Activated naive CD4-positive, alpha-beta T cell treated with anti-CD3 and anti-CD28 coated beads for 36 hours (primary cell): ENCODE results near the gene TMEM178A. TPM values are rescaled to one million over a fixed set of nuclear protein-coding genes. Genes with fewer than 3 reads are reported as not detected.
"Not testable (repeated sequence)": the region's sequence is repeated elsewhere in the genome, so short reads cannot be mapped to it uniquely, and the experiment has no call there.

Source experiments
- CTCF ChIA-PET: fragments of 350-600 bp; sonication (Branson Sonifier 250); formaldehyde crosslinking; loops from one replicate; lab custom pipeline; 2021; ENCODE audit warnings: antibody characterized with exemption; lab: Charles Lee
- DNase-seq: peaks from one replicate; pipeline ENCODE4 v3.0.0-alpha.2; 2020
- H3K27ac Mint-ChIP-seq: one replicate; pipeline ENCODE4 v1.8.0; 2021; ENCODE audit warnings: mild to moderate bottlenecking, mixed read lengths
- H3K27me3 Mint-ChIP-seq: one replicate; pipeline ENCODE4 v1.8.0; 2021; ENCODE audit warnings: low read depth, mixed read lengths
- H3K36me3 Mint-ChIP-seq: one replicate; pipeline ENCODE4 v1.8.0; 2021; ENCODE audit warnings: low read depth, mixed read lengths
- H3K4me1 Mint-ChIP-seq: one replicate; pipeline ENCODE4 v1.8.0; 2021; ENCODE audit warnings: low read depth, mixed read lengths
- H3K4me3 Mint-ChIP-seq: one replicate; pipeline ENCODE4 v1.8.0; 2021; ENCODE audit warnings: mild to moderate bottlenecking, moderate library complexity, mixed read lengths
- H3K9me3 Mint-ChIP-seq: one replicate; pipeline ENCODE4 v1.8.0; 2021; ENCODE audit warnings: mixed read lengths
- intact Hi-C: fragments of 100-400 bp; cut with micrococcal nuclease; formaldehyde crosslinking; loops from one replicate; pipeline ENCODE4 v1.15.1; 2023
- total RNA-seq, 2 experiments: library from RNA; stranded (reverse); gene quantifications; one replicate each; pipeline ENCODE4 v1.2.3, GENCODE V29; 2021

The TMEM178A gene
- total RNA-seq, 2 experiments from 2014 or later: 0.25 to 0.55 TPM

DNA sequence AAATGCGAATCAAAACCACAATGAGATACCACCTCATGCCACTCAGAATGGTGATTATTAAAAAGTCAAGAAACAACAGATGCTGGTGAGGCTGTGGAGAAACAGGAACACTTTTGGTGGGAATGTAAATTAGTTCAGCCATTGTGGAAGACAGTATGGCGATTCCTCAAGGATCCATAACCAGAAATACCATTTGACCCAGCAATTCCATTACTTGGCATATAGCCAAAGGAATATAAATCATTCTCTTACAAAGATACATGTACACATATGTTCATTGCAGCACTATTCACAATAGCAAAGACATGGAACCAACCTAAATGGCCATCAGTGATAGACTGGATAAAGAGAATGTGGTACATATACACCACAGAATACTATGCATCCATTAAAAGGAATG lies 9.5 kb upstream of the TMEM178A start:
- CTCF ChIA-PET, intact Hi-C loops, H3K4me3 Mint-ChIP-seq, H3K36me3 Mint-ChIP-seq, H3K27ac Mint-ChIP-seq, H3K4me1 Mint-ChIP-seq, DNase-seq, H3K9me3 Mint-ChIP-seq: not testable (repeated sequence)
- peaks cover 15% of the 10 kb centered on the region for H3K27me3 Mint-ChIP-seq

DNA sequence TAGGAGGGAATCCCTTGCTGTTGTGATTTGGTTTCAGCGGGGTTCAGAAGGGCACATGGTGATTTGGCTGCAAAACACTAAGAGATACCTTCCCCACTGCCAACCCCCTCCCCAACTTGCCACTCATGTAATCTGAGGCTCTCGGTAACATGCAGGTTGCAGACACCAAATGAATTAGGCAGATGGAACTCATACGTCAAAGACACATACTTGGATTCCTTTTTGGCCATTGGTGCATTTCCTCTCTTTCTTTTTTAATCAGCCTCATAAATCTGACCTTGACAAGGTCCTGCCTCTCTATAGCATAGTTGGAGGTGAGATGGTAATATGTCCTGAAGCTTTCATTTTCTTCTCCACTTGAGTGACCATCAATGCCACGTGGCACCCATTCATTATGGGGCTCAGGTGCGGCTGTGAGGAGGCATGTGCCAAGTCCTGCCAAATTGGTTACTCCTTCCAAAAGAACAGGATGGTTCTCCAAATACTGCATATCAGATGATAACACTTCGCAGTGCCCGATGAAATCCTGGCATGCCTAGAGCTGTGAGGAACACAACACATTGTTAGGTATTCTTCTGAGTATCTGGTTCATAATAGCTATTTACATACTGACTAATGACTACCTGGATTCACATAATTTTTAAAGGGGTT lies 8.3 kb upstream of the TMEM178A start:
- DNase-seq: no peak
- Mint-ChIP-seq H3K36me3 (no peaks in the 10 kb centered on the region), H3K27ac (no peak overlapping the region), H3K4me1 (no peaks in the 10 kb centered on the region), H3K4me3 (no peak overlapping the region), H3K9me3 (no peaks in the 10 kb centered on the region), H3K27me3 (peaks cover 18% of the 10 kb centered on the region)
- intact Hi-C loops: no loop called here
- CTCF ChIA-PET: no interaction called here

DNA sequence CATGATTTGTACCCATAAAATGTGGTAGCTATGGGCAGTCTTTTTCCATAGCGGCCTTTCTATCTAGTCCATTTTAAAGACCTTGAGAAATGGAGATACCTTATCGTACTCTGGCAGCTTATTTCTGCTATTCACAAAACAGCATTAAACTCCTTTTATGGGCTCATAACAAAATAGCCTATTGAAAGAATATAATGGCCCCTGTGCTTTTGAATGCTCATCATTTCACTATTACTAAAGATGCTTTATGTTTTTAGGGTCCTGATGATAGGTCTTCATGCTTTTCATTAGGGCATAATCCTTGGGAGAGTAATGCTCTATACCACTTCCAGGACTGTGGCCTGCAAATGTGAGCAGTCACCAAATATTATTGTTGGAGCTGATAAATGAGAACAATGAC lies 7.3 kb upstream of the TMEM178A start:
- no peaks in the 10 kb centered on the region for H3K9me3 Mint-ChIP-seq
- intact Hi-C loops: no loop called here
- H3K4me1 Mint-ChIP-seq: no peaks in the 10 kb centered on the region
- no peak for DNase-seq
- no peaks in the 10 kb centered on the region for H3K36me3 Mint-ChIP-seq
- H3K4me3 Mint-ChIP-seq: no peak overlapping the region
- H3K27ac Mint-ChIP-seq: no peak overlapping the region
- CTCF ChIA-PET: no interaction called here
- peaks cover 23% of the 10 kb centered on the region for H3K27me3 Mint-ChIP-seq

DNA sequence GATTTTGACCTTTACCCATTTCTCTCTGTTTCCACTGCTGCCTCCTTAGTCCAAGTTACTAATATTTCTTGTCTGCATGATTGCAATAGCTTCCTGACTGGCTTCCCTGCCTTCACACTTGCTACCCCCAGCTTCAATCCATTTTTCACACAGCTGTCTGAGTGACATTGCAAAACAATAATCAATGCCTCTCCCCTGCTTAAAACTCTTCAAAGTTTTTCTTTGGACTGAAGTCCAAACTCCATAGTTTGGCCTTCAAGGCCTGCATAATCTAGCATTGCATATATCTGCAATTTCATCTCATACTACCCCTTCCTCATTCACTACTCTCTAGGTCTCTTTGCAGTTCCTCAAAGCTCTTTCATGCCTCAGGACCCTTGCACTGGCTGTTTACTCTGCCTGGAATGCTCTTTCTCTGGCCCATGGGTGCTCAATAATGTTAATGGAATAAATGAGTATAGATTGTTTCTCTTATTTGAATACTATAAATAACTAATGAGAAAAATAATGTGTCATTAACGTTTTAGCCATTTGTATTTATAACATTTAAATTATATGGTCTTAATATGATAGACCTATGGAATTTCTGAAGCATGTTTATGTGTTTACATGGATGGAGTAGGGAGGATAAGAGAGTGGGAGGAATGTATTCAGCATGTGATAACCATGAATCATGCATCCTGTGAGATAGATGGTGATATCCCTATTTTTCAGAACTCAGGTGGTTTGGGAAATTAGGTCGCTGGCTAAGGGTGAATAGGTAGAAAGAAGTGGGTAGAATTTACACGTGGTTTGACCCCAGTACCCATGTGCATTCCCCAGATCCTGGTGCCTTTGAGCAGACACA lies 5.7 kb upstream of the TMEM178A start:
- Mint-ChIP-seq H3K4me1 (peaks cover 1% of the 10 kb centered on the region), H3K27me3 (peaks cover 31% of the 10 kb centered on the region), H3K4me3 (no peak overlapping the region), H3K27ac (no peak overlapping the region), H3K36me3 (no peaks in the 10 kb centered on the region), H3K9me3 (no peaks in the 10 kb centered on the region)
- DNase-seq: no peak
- CTCF ChIA-PET: no interaction called here
- intact Hi-C loops: no loop called here

DNA sequence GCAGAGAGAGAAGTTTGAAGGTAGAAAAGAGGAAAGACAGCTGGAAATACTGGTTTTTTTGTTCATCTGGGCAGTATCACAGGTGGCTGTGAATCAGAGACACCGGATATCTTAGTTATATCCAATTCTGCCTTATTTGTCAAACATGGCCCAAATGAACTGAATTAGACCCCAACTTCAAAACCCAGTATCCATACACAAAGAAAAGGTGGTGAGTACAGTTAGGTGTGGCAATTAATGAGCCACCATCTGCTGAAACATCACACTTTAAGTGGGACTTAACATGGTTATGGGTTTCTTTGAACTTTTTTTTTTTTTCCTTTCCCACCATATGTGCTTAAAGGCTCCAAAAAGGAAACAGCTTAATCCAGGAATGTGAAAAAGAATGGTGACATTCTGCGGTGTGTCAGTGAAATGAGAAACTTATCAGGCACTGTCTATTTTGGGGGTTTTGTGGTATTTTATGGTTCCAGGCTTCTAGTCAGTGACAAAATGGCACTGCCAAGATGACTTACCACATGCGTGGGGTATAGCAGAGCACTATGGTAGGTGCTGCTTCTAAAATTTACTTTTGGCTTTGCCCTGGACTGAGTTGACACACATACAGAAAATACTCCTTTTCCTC lies 5.0 kb upstream of the TMEM178A start:
- CTCF ChIA-PET: no interaction called here
- no peaks in the 10 kb centered on the region for H3K36me3 Mint-ChIP-seq
- H3K4me1 Mint-ChIP-seq: peaks cover 5% of the 10 kb centered on the region

DNA sequence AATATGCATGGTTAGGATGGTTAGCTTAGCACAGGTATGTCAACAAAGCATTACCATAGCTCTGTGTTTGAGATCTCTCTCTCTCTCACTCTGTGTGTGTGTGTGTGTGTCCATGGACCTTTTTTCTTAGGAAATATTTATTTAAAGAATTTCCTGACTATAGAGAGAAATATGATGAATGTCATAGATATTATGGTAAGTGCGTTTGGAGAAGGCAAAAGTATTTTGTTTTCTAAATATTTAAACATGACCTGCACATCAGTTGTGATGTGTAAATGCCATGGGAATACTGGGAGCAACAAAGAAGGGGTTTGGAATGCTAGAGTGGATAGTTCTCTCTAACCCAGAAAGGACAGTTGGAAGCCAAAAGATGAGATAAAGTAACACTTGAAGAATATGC lies 3.9 kb upstream of the TMEM178A start:
- H3K4me1 Mint-ChIP-seq: peaks cover 10% of the 10 kb centered on the region
- CTCF ChIA-PET: no interaction called here
- no peak overlapping the region for H3K27ac Mint-ChIP-seq
- H3K4me3 Mint-ChIP-seq: no peak overlapping the region
- intact Hi-C loops: no loop called here
- DNase-seq: no peak
- H3K9me3 Mint-ChIP-seq: no peaks in the 10 kb centered on the region
- H3K27me3 Mint-ChIP-seq: peaks cover 36% of the 10 kb centered on the region
- H3K36me3 Mint-ChIP-seq: no peaks in the 10 kb centered on the region

More for the DNA sequence above, 5.0 kb upstream of the TMEM178A start:
- no peak overlapping the region for H3K4me3 Mint-ChIP-seq
- intact Hi-C loops: no loop called here
- no peak overlapping the region for H3K27ac Mint-ChIP-seq
- DNase-seq: no peak
- no peaks in the 10 kb centered on the region for H3K9me3 Mint-ChIP-seq
- H3K27me3 Mint-ChIP-seq: peaks cover 32% of the 10 kb centered on the region

DNA sequence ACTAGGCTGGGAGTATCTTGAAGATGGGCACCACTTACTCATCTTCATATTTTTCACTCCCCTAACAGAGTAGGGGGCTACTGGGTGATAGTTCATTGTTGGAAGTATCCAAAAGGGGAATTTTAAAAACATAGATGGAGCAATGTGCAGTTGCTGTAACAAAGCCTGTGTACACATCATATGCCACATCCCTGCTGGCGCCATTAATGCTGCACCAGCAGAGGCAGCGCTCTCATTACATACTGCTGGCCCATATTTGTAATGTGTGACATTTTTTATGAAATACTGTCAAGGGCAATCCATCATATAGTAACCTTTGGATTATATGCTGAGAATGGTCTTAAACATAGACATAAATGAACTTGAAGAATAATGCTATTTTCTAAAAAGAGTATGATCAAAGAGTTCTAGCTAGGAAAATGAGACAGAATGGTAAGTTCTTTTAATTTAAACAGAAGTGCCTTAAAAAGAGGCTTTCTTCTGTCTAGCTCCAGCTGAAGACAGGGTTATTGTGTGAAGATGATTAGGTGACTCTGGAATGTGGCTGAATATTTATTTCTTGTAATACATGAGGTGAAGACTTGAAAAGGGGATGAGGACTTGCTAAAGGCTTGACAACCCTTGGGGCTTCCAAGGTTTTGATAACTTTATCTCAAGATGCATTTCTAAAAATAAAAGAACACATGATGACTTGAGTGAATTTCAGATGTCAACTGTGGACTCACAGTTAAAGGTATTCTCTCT lies 2.4 kb upstream of the TMEM178A start:
- peaks cover 51% of the 10 kb centered on the region for H3K27me3 Mint-ChIP-seq
- no peaks in the 10 kb centered on the region for H3K36me3 Mint-ChIP-seq
- no peak for DNase-seq
- no peaks in the 10 kb centered on the region for H3K9me3 Mint-ChIP-seq
- no peak overlapping the region for H3K27ac Mint-ChIP-seq
- CTCF ChIA-PET: no interaction called here
- intact Hi-C loops: no loop called here
- no peak overlapping the region for H3K4me3 Mint-ChIP-seq
- peaks cover 13% of the 10 kb centered on the region for H3K4me1 Mint-ChIP-seq

DNA sequence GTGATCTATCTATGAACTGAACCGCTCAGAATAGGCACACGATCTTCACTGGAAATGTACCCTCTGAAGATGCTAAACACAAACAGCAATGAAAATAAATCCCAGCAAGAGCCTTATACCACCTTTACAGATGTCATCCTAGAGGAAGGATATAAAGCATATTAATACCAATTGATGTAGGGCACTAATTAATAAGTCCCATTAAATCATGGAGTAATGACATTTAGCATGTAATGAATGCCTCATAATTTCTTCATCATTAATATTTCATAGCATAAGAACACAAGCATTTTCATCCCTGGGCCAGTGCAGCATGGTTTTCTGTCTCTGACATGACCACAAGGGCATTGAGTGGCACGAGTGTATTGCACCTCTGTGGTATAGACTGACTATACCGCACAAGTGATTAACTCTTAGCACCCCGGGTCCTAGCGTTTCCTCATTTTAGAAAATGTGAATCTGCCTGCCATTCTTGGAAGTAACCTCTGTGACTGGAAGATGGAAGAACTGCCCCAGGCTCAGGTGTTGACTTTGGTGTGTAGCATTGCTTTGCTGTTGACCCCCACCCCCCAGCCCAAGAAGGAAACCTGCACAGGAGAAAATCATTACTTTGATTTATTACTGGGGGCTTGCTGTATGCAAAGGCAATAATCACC lies 1.4 kb upstream of the TMEM178A start:
- no peaks in the 10 kb centered on the region for H3K36me3 Mint-ChIP-seq
- H3K27me3 Mint-ChIP-seq: peaks cover 58% of the 10 kb centered on the region
- no peak overlapping the region for H3K27ac Mint-ChIP-seq
- intact Hi-C loops: no loop called here
- CTCF ChIA-PET: no interaction called here
- H3K4me3 Mint-ChIP-seq: no peak overlapping the region
- H3K9me3 Mint-ChIP-seq: no peaks in the 10 kb centered on the region
- no peak for DNase-seq
- peaks cover 13% of the 10 kb centered on the region for H3K4me1 Mint-ChIP-seq

DNA sequence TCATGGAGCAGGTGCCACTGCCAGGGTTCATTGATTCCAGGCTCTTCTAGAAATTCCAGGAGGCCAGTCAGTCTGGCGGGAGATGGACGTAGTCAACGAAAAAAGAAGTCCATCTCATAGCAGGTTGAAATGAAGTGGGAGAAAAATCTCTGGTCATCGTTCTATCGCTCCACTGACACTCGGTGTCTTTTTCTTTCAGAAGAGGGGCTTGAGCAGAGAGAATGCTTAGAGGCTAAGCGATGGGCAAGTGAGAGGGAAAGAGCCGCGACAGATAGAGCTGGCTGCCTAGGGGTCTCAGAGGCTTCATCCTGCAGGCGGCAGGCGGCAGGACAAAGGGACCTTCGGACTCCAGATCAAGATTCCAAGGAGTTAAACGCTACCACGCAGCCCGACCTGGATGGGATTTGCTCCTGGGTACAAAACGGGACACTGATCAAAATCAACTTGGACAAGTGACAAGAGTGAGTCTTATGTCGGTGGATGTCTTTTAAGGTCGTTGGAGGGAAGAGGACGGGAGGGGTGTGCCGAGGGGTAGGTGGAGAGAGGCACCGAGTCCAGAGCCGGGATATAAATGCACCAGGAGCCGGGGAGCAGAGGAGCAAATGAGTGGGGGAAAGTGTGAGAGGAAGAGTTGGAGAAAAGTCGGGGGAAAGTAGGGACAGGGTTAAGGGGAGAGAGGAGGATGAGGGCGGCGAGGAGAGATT lies 677 bp upstream of the TMEM178A start:
- DNase-seq: no peak
- Mint-ChIP-seq H3K9me3 (no peaks in the 10 kb centered on the region), H3K27me3 (peaks cover 55% of the 10 kb centered on the region), H3K27ac (no peak overlapping the region), H3K4me1 (peaks cover 13% of the 10 kb centered on the region), H3K4me3 (peak overlapping the region; percentile 44), H3K36me3 (no peaks in the 10 kb centered on the region)
- CTCF ChIA-PET: no interaction called here
- intact Hi-C loops: no loop called here

DNA sequence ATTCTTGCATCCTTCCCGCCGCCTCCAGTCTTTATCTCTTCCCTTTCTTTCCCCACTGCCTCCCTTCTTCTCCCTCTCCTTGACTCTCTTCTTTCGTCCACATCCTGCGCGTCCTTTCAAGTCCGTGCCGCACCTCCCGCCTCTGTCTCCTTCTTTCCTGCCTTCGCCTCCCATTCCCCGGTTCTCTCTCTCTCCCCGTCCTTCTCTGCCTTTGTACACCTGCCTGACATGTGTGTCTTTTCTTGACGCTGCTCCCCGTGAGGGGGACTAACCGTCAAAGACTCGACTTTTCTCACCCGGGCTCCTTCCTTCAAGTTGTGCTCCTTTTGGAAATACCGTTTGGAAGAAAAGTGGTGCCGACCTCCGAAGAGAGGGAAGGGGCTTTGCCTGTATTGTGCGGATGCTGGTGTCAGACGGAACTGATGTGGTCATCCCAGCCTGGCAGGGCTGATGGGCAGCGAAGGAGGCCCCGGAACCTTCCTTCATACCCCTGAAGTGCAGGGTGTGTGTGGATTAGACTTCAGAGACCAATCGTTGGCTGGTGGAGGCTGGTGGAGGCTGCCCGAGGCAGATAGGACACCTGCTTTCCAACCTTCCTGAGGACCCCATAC lies 879 bp downstream of the TMEM178A start:
- H3K27me3 Mint-ChIP-seq: peaks cover 59% of the 10 kb centered on the region
- DNase-seq: no peak
- H3K4me3 Mint-ChIP-seq: peak overlapping the region; percentile 58
- intact Hi-C loops: no loop called here
- no peak overlapping the region for H3K27ac Mint-ChIP-seq
- peaks cover 13% of the 10 kb centered on the region for H3K4me1 Mint-ChIP-seq
- no peaks in the 10 kb centered on the region for H3K9me3 Mint-ChIP-seq
- H3K36me3 Mint-ChIP-seq: no peaks in the 10 kb centered on the region
- CTCF ChIA-PET: no interaction called here

DNA sequence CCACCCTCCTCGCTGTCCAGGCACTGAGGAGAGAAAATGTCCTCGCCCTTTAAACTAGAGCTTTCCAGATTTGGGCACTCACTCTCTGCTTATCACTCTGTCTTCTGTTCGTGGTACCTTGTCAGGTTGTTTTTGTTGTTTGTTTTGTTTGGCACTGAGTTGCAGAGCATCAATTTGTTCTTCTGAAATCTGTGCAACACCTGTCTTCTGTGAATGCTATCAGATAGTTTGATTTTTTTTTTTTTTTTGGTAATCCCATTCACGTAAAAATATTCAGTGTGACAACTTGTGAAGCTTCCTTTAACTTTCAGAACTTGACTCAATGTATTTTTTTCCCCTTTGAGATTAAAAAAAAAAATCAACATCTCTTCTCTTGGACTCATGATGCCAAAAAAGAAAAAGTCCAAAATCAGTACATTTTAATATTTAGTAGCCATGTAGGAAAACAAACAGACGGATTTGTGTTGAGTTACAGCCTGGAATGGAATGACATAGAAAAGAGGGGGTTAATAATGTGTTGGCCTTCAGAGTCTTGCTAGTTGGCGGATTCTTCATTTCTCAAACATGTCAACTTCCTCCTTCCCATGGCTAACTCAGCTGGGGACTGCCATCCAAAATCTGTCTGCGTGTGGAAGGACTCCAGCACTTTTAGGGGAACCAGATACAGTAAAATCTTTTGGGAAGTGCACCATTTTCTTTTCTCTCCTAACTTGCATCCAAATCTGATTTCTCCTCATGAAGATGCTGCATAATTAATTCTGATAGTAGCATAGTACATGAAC lies 1.6 kb downstream of the TMEM178A start:
- CTCF ChIA-PET: no interaction called here
- Mint-ChIP-seq H3K4me1 (peaks cover 13% of the 10 kb centered on the region), H3K27me3 (peaks cover 58% of the 10 kb centered on the region), H3K4me3 (peak overlapping the region; percentile 58), H3K36me3 (no peaks in the 10 kb centered on the region), H3K9me3 (no peaks in the 10 kb centered on the region), H3K27ac (no peak overlapping the region)
- DNase-seq: no peak
- intact Hi-C loops: no loop called here
